Measurements from ENCODE around the gene CASKIN2.

Gene CASKIN2, protein sequence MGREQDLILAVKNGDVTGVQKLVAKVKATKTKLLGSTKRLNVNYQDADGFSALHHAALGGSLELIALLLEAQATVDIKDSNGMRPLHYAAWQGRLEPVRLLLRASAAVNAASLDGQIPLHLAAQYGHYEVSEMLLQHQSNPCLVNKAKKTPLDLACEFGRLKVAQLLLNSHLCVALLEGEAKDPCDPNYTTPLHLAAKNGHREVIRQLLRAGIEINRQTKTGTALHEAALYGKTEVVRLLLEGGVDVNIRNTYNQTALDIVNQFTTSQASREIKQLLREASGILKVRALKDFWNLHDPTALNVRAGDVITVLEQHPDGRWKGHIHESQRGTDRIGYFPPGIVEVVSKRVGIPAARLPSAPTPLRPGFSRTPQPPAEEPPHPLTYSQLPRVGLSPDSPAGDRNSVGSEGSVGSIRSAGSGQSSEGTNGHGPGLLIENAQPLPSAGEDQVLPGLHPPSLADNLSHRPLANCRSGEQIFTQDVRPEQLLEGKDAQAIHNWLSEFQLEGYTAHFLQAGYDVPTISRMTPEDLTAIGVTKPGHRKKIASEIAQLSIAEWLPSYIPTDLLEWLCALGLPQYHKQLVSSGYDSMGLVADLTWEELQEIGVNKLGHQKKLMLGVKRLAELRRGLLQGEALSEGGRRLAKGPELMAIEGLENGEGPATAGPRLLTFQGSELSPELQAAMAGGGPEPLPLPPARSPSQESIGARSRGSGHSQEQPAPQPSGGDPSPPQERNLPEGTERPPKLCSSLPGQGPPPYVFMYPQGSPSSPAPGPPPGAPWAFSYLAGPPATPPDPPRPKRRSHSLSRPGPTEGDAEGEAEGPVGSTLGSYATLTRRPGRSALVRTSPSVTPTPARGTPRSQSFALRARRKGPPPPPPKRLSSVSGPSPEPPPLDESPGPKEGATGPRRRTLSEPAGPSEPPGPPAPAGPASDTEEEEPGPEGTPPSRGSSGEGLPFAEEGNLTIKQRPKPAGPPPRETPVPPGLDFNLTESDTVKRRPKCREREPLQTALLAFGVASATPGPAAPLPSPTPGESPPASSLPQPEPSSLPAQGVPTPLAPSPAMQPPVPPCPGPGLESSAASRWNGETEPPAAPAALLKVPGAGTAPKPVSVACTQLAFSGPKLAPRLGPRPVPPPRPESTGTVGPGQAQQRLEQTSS (N-terminal part only)

GRCh38 chr17:75515496-75516254 is at the start of gene CASKIN2:
Gene CASKIN2, minus strand, starts transcription at chr17:75515537. Its CDS starts 1,733 bp downstream, at chr17:75513804.
- peak; percentile 19 to 76 (median 42) for DNase-seq (ENCODE audit: low read depth in 3 of 3, low spot score in 1 of 3)

GRCh38 chr17:75565066-75565465 is 49.7 kb upstream of the CASKIN2 start:
- DNase-seq (ENCODE audit: low read depth in 3 of 3, low spot score in 1 of 3), result no peak

- DNase-seq (ENCODE audit: low read depth in 3 of 3, low spot score in 1 of 3), result no peak
Observed at GRCh38 chr17:75564195-75564594, 48.9 kb upstream of the CASKIN2 start.

DNA sequence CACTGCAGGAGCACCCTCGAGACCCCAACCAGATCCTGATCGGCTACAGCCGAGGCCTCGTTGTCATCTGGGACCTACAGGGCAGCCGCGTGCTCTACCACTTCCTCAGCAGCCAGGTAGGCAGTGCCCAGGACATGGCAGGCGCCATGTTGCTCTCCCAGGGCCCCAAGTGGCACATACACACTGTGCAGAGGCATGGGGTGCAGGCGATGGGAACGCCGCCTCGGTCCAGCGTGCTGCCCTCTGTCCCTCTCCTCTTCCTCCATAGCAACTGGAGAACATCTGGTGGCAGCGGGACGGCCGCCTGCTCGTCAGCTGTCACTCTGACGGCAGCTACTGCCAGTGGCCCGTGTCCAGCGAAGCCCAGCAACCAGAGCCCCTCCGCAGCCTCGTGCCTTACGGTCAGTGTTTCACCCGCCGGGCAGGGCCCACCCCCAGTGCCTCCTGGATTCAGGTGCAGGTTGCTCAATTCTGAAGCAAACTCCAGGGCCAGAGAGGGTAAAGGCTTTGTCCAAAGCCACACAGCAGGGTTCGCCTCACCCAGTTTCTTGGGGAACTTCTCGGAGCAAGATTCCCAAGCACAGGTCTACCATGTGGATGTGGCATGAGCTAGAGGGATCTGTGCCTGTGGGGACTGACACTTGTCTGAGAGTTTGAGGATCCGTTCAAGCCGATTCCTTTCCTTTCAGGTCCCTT is 47.9 kb upstream of the CASKIN2 start:
- DNase-seq (ENCODE audit: low read depth in 3 of 3, low spot score in 1 of 3), result no peak

- no peak for DNase-seq (ENCODE audit: low read depth in 3 of 3, low spot score in 1 of 3)
Observed at GRCh38 chr17:75561927-75562603, 46.7 kb upstream of the CASKIN2 start.

GRCh38 chr17:75559958-75560533 is 44.7 kb upstream of the CASKIN2 start:
- no peak for DNase-seq (ENCODE audit: low read depth in 3 of 3, low spot score in 1 of 3)

GRCh38 chr17:75558666-75559530 is 43.6 kb upstream of the CASKIN2 start:
- no peak for DNase-seq (ENCODE audit: low read depth in 3 of 3, low spot score in 1 of 3)

GRCh38 chr17:75557852-75558665 is 42.7 kb upstream of the CASKIN2 start:
- no peak for DNase-seq (ENCODE audit: low read depth in 3 of 3, low spot score in 1 of 3)

GRCh38 chr17:75557075-75557851 is 41.9 kb upstream of the CASKIN2 start:
- DNase-seq (ENCODE audit: low read depth in 3 of 3, low spot score in 1 of 3), result no peak

GRCh38 chr17:75555679-75556153 is 40.4 kb upstream of the CASKIN2 start:
- no peak for DNase-seq (ENCODE audit: low read depth in 3 of 3, low spot score in 1 of 3)

DNA sequence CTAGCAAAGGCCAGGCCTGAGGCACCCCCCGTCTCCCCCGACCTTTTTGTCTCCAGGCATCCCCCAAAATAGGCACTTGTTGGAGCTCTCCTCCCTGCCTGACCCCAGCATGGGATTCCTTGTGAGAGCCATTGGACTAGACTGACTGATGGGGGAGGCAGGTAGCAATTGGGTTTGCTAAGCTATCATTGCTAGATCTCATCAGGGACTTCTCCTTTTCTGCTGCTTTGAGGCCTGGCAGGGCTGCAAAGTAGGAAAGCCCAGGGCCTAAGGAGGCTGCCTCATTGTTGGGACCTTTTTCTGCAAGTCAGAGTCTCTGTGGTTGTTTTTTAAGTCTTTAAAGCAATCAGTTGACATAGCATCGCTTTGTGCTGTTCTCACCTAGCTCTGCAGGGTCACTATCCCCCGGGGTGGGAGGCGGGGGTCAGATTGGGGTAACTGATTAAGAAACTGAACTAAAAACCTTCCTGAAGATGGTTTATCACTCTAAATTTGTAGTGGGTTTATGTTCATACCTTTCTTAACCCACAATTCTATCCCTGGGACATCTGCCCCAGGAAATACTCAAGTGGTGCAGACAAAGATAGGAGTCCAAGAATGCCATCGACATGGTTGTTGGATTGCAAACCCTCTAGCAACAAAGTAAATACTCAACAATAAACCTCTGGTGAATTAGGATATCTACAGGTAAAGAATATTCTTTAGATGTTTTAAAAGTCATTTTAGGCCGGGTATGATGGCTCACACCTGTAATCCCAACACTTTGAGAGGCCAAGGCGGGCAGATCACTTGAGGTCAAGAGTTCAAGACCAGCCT is 38.2 kb upstream of the CASKIN2 start:
- DNase-seq (ENCODE audit: low read depth in 3 of 3, low spot score in 1 of 3), result no peak

GRCh38 chr17:75552425-75553294 is 37.3 kb upstream of the CASKIN2 start:
- no peak for DNase-seq (ENCODE audit: low read depth in 3 of 3, low spot score in 1 of 3)

- DNase-seq (ENCODE audit: low read depth in 3 of 3, low spot score in 1 of 3), result no peak
Observed at GRCh38 chr17:75551266-75551665, 35.9 kb upstream of the CASKIN2 start.

GRCh38 chr17:75550139-75550465 is 34.8 kb upstream of the CASKIN2 start:
- DNase-seq (ENCODE audit: low read depth in 3 of 3, low spot score in 1 of 3), result no peak

Measured in stimulated activated CD4-positive, alpha-beta T cell treated with anti-CD3 and anti-CD28 coated beads, TNF-alpha, amount 100 ng/mL, for 1 hour (primary cell).